Fibroblast of lung (primary cell): Measurements from ENCODE around the gene OPN3. TPM values are rescaled to one million over a fixed set of nuclear protein-coding genes. Genes with fewer than 3 reads are reported as not detected.

Source experiments
- DNase-seq, 2 donors: peaks; one replicate each; pipeline versions ENCODE4 v3.0.0 to v3.0.0-alpha.2; 2010; ENCODE audit warnings: low read depth in 2 of 2
- H2AFZ ChIP-seq: 2 replicates; pipeline ENCODE4 v1.5.1; 2012; ENCODE audit warnings: low read length, control low read depth, inconsistent platforms
- H3K27ac ChIP-seq: 2 replicates; pipeline ENCODE4 v1.5.1; 2011; ENCODE audit warnings: low read length, control low read depth; ENCODE audit not compliant: insufficient read depth
- H3K27me3 ChIP-seq: 2 replicates; pipeline ENCODE4 v1.5.1; 2011; ENCODE audit warnings: mild to moderate bottlenecking, low read length; ENCODE audit not compliant: control insufficient read depth, insufficient read depth
- H3K36me3 ChIP-seq: 2 replicates; pipeline ENCODE4 v1.5.1; 2011; ENCODE audit warnings: low read length; ENCODE audit not compliant: control insufficient read depth, insufficient read depth
- H3K4me1 ChIP-seq: 2 replicates; pipeline ENCODE4 v1.5.1; 2011; ENCODE audit warnings: low read length; ENCODE audit not compliant: control insufficient read depth, insufficient read depth; ENCODE audit errors: extremely low read depth
- H3K4me2 ChIP-seq: 2 replicates; pipeline ENCODE4 v1.5.1; 2011; ENCODE audit warnings: low read length, control low read depth; ENCODE audit not compliant: insufficient read depth; ENCODE audit errors: extremely low read depth
- H3K4me3 ChIP-seq, 4 experiments: fragments of 200-600 bp in 1 of 4; sonication (generic) in 1 of 4; replicated peaks in 1 of 4; 2 replicates each; pipeline ENCODE4 v1.5.1; 2011 to 2016; ENCODE audit warnings: low read length in 4 of 4, low read depth in 3 of 4, mild to moderate bottlenecking in 3 of 4, control low read depth in 2 of 4, inconsistent platforms in 1 of 4, mixed read lengths in 1 of 4; ENCODE audit not compliant: insufficient read depth in 1 of 4; ENCODE audit errors: control extremely low read depth in 1 of 4
- H3K79me2 ChIP-seq: 2 replicates; pipeline ENCODE4 v1.5.1; 2012; ENCODE audit warnings: mild to moderate bottlenecking, low read length, inconsistent platforms; ENCODE audit not compliant: control insufficient read depth, insufficient read depth
- H3K9ac ChIP-seq: 2 replicates; pipeline ENCODE4 v1.5.1; 2011; ENCODE audit warnings: mild to moderate bottlenecking, low read length, control low read depth; ENCODE audit not compliant: insufficient read depth
- H3K9me3 ChIP-seq: 2 replicates; pipeline ENCODE4 v1.5.1; 2012; ENCODE audit warnings: low read depth, low read length; ENCODE audit not compliant: control insufficient read depth, insufficient read depth
- H4K20me1 ChIP-seq: 2 replicates; pipeline ENCODE4 v1.5.1; 2011; ENCODE audit warnings: low read length; ENCODE audit not compliant: control insufficient read depth, insufficient read depth; ENCODE audit errors: extremely low read depth
- EZH2 ChIP-seq: IDR thresholded peaks from 2 replicates; pipeline ENCODE4 v1.5.1; 2012; ENCODE audit warnings: low read length, control low read depth, mild to moderate bottlenecking; ENCODE audit errors: missing control alignments
- polyA plus RNA-seq, 2 donors: library from polyadenylated mRNA; depleted of rRNA in 1 of 2; stranded (reverse) in 1 of 2; unstranded in 1 of 2; fragments of >200 nt; gene quantifications; 2 replicates each; pipeline ENCODE4 v1.2.1, GENCODE V29; 2011 to 2012; ENCODE audit warnings: missing spikeins in 1 of 2
- total RNA-seq: library from RNA; depleted of rRNA; stranded (reverse); fragments of >200 nt; gene quantifications from 2 replicates; pipeline ENCODE4 v1.2.1, GENCODE V29; 2014
- TF ChIP-seq, protein P1 (sequence below), 2 donors: IDR thresholded peaks in 1 of 2; conservative IDR thresholded peaks in 1 of 2; 1 replicate in 1 of 2; 2 replicates in 1 of 2; pipeline ENCODE4 v1.5.1; 2011 to 2012; ENCODE audit warnings: low read length in 2 of 2, control low read depth in 1 of 2, inconsistent platforms in 1 of 2, low read depth in 1 of 2, mild to moderate bottlenecking in 1 of 2

Gene OPN3
- total and polyA plus RNA-seq, 2 donors (not counting 1 experiment from before 2014, with no cell fraction given), result 32.5 to 58.9 TPM

DNA sequence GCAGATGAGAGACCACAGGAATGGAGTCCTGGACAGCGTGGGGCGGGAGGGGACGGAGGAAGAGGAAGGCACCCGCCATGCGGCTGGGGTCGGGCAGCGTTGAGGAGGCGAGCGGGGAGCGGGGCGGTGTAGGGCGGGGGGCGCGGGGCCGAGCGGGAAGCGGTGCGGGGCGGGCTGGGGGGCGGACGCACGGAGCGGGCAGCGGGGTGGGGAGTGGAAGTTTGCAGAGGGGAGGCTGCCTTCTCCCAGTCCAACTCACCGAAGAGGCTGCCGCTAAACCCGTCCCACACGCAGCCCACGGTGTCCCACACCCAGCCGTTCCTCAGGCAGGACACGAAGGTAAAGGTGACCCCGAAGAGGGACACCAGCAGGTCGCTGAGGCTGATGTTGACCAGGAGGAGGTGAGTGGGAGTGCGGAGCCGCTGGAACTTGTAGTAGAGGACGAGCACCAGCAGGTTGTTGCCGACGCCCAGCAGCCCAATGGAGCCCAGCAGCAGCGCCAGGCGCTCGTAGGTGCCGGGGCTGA lies 483 bp downstream of the OPN3 start:
- peak overlapping the region; percentile 69 for H3K27ac ChIP-seq
- TF ChIP-seq EZH2, result no peak
- TF ChIP-seq, protein P1, sequence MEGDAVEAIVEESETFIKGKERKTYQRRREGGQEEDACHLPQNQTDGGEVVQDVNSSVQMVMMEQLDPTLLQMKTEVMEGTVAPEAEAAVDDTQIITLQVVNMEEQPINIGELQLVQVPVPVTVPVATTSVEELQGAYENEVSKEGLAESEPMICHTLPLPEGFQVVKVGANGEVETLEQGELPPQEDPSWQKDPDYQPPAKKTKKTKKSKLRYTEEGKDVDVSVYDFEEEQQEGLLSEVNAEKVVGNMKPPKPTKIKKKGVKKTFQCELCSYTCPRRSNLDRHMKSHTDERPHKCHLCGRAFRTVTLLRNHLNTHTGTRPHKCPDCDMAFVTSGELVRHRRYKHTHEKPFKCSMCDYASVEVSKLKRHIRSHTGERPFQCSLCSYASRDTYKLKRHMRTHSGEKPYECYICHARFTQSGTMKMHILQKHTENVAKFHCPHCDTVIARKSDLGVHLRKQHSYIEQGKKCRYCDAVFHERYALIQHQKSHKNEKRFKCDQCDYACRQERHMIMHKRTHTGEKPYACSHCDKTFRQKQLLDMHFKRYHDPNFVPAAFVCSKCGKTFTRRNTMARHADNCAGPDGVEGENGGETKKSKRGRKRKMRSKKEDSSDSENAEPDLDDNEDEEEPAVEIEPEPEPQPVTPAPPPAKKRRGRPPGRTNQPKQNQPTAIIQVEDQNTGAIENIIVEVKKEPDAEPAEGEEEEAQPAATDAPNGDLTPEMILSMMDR (conservative IDR thresholded peaks at IDR 0.05 in 1 of 2, IDR thresholded peaks at IDR 0.05 in 1 of 2; ENCODE audit: low read depth in 1 of 2, low read length in 2 of 2), result no peak
- peaks cover 19% of the 10 kb centered on the region for H3K79me2 ChIP-seq
- H4K20me1 ChIP-seq, result no peaks in the 10 kb centered on the region
- peaks cover 6% of the 10 kb centered on the region for H3K36me3 ChIP-seq
- peak; percentile 29 to 41 for DNase-seq
- H3K27me3 ChIP-seq, result no peaks in the 10 kb centered on the region
- peak overlapping the region; percentile 84 to 99 (median 94) for H3K4me3 ChIP-seq
- peak overlapping the region; percentile 85 for H3K4me2 ChIP-seq
- H2AFZ ChIP-seq, result peak overlapping the region; percentile 98
- no peaks in the 10 kb centered on the region for H3K9me3 ChIP-seq
- H3K4me1 ChIP-seq, result peaks cover 3% of the 10 kb centered on the region
- H3K9ac ChIP-seq, result peak overlapping the region; percentile 80

DNA sequence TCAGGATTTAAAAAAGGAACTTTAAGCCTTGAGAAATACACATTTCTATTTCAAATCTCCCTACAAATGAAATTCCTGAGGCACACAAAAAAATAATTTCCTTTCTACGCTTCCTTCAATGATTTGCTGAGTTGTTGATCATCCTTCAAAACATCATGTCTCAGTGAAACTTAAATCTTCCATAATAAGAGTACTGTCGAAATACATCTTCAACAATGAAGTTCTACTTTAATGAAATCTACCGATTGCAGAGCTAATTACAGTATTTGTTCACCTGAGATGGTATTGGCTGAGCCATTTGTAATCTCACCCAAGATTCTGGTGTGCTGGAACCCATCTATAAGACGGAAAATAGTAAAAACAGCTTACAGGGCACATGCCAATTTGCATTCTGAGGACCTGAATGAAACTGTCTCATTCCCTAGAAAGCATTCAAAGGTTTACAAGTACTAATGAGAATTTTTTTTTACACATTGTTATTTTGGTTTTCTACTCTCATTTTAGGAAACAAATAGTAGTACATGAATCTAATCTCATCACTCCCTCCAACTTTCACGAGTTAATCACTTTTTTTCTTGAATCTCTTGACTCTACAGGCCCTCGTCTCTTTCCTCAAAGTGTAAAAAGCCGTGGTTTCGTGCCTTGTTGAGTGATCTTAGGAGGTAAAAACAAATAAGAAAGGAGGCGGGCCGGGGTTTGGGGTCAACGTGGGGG lies 1.1 kb downstream of the OPN3 start:
- Histone ChIP-seq H2AFZ (peak overlapping the region; percentile 34), H3K9ac (peak overlapping the region; percentile 13), H3K4me2 (peak overlapping the region; percentile 85), H3K9me3 (no peaks in the 10 kb centered on the region), H3K36me3 (peaks cover 8% of the 10 kb centered on the region), H3K27ac (peak overlapping the region; percentile 41), H3K79me2 (peaks cover 19% of the 10 kb centered on the region), H3K4me1 (peaks cover 3% of the 10 kb centered on the region), H3K27me3 (no peaks in the 10 kb centered on the region), H3K4me3 (peak overlapping the region; percentile 84 to 99 (median 94)), H4K20me1 (no peaks in the 10 kb centered on the region)
- TF ChIP-seq, protein P1 (conservative IDR thresholded peaks at IDR 0.05 in 1 of 2, IDR thresholded peaks at IDR 0.05 in 1 of 2; ENCODE audit: low read depth in 1 of 2, low read length in 2 of 2), result no peak
- TF ChIP-seq EZH2, result no peak
- DNase-seq, result peak; percentile 22 to 36

DNA sequence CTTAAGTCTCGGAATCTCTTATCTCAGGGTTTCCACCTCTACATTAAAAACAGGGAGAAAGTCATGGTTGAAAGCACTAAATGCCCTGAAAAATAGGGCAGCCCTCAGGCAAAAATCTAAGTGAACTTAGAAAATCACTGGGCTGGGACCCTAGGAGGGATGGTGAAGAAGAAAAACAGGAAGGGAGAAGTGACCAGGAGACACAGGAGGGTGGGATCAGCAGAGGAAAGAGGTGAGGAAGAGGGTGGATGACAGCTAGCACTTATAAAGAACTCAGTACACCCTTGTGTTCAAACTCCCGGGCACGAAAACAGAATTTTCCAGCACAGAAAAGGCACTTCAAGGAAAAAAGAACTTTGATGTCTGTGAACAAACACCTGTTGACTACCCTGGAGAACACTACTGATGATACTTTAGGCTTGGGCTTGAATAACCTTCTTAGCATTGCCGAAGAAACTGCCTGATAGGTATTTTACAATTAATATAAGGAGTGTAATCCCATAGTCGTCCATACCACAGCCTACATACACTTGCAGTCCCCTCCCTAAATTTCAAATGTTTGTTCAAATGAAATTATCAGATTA lies 2.0 kb downstream of the OPN3 start:
- peak overlapping the region; percentile 85 for H3K4me2 ChIP-seq
- peaks cover 8% of the 10 kb centered on the region for H3K36me3 ChIP-seq
- H3K79me2 ChIP-seq, result peaks cover 19% of the 10 kb centered on the region
- H3K4me1 ChIP-seq, result peaks cover 3% of the 10 kb centered on the region
- no peaks in the 10 kb centered on the region for H3K9me3 ChIP-seq
- no peak for DNase-seq
- no peaks in the 10 kb centered on the region for H3K27me3 ChIP-seq
- H3K4me3 ChIP-seq, result peak overlapping the region; percentile 5 to 95 (median 58)
- TF ChIP-seq EZH2, result no peak
- TF ChIP-seq, protein P1 (conservative IDR thresholded peaks at IDR 0.05 in 1 of 2, IDR thresholded peaks at IDR 0.05 in 1 of 2; ENCODE audit: low read depth in 1 of 2, low read length in 2 of 2), result no peak
- H3K9ac ChIP-seq, result no peak overlapping the region
- H3K27ac ChIP-seq, result no peak overlapping the region
- no peaks in the 10 kb centered on the region for H4K20me1 ChIP-seq
- H2AFZ ChIP-seq, result no peak overlapping the region
